Brain microvascular endothelial cell (primary cell): ENCODE measurements around the gene AKAP5.

Experiments
- DNase-seq: peaks from one replicate; pipeline ENCODE4 v3.0.0-alpha.2; 2020
- H3K27ac ChIP-seq: fragments of 250-450 bp; sonication (Bioruptor Pico); 2 replicates; pipeline ENCODE4 v1.5.1; 2020; ENCODE audit warnings: mild to moderate bottlenecking, moderate library complexity
- H3K27me3 ChIP-seq: fragments of 250-450 bp; sonication (Bioruptor Pico); replicated peaks from 2 replicates; pipeline ENCODE4 v1.5.1; 2020; ENCODE audit warnings: mild to moderate bottlenecking
- H3K36me3 ChIP-seq: fragments of 250-450 bp; sonication (Bioruptor Pico); replicated peaks from 2 replicates; pipeline ENCODE4 v1.5.1; 2020; ENCODE audit warnings: mild to moderate bottlenecking
- H3K4me3 ChIP-seq: 2 replicates; pipeline ENCODE4 v1.5.1; 2011; ENCODE audit warnings: low read depth, mild to moderate bottlenecking, control low read depth, low read length, moderate library complexity
- CTCF ChIP-seq: IDR thresholded peaks from 2 replicates; pipeline ENCODE4 v1.5.1; 2011; ENCODE audit warnings: low read depth, mild to moderate bottlenecking, moderate library complexity, low read length, control low read depth, inconsistent platforms; ENCODE audit errors: missing control alignments
- in situ Hi-C: cut with HindIII; loops from 2 replicates; pipeline ENCODE4 v1.10.0; 2017; ENCODE audit warnings: low sequenced_read_pairs, low pct_ligation_motif_present

AKAP5 gene

GRCh38 chr14:64439141-64439540, 26.2 kb upstream of the AKAP5 start:
- TF ChIP-seq CTCF, result no peak
- Histone ChIP-seq H3K4me3 (peak overlapping the region; percentile 4), H3K27ac (peak overlapping the region; percentile 44), H3K36me3 (peaks cover 3% of the 10 kb centered on the region), H3K27me3 (no peaks in the 10 kb centered on the region)
- in situ Hi-C loops, result no loop called here
- no peak for DNase-seq

- TF ChIP-seq CTCF, result no peak
- Histone ChIP-seq H3K27ac (no peak overlapping the region), H3K4me3 (no peak overlapping the region), H3K36me3 (peaks cover 3% of the 10 kb centered on the region), H3K27me3 (no peaks in the 10 kb centered on the region)
- in situ Hi-C loops, result no loop called here
- DNase-seq, result no peak
These were observed 24.8 kb upstream of the AKAP5 start for GRCh38 chr14:64440494-64440893.

- Histone ChIP-seq H3K27ac (no peak overlapping the region), H3K36me3 (no peaks in the 10 kb centered on the region)
These were observed 22.9 kb upstream of the AKAP5 start for GRCh38 chr14:64442300-64442988.

GRCh38 chr14:64444140-64444539, 21.2 kb upstream of the AKAP5 start:
- H3K27ac ChIP-seq, result no peak overlapping the region
- no peak overlapping the region for H3K4me3 ChIP-seq
- no peaks in the 10 kb centered on the region for H3K36me3 ChIP-seq
- DNase-seq, result no peak
- TF ChIP-seq CTCF, result no peak
- in situ Hi-C loops, result no loop called here
- H3K27me3 ChIP-seq, result no peaks in the 10 kb centered on the region

More at GRCh38 chr14:64442300-64442988, 22.9 kb upstream of the AKAP5 start:
- TF ChIP-seq CTCF, result no peak
- no peak for DNase-seq
- Histone ChIP-seq H3K4me3 (no peak overlapping the region), H3K27me3 (no peaks in the 10 kb centered on the region)
- in situ Hi-C loops, result no loop called here

GRCh38 chr14:64444984-64445845, 20.1 kb upstream of the AKAP5 start:
- peak; percentile 10 for TF ChIP-seq CTCF
- in situ Hi-C loops, result no loop called here
- H3K4me3 ChIP-seq, result no peak overlapping the region
- peaks cover 8% of the 10 kb centered on the region for H3K36me3 ChIP-seq
- peak; percentile 88 for DNase-seq
- H3K27ac ChIP-seq, result peak overlapping the region; percentile 94
- H3K27me3 ChIP-seq, result no peaks in the 10 kb centered on the region
